BLaER1 (cell line): ENCODE measurements around the gene SCAMP3.
"Not testable (repeated sequence)": the region's sequence is repeated elsewhere in the genome, so short reads cannot be mapped to it uniquely, and the experiment has no call there.

Experiments
- H3K27ac ChIP-seq: shearing (Covaris generic); formaldehyde crosslinking; 2 replicates; pipeline ENCODE4 v1.8.1; 2022
- H3K27me3 ChIP-seq: shearing (Covaris generic); formaldehyde crosslinking; 2 replicates; pipeline ENCODE4 v1.8.1; 2022
- H3K36me3 ChIP-seq: shearing (Covaris generic); formaldehyde crosslinking; 2 replicates; pipeline ENCODE4 v1.8.1; 2022
- H3K4me1 ChIP-seq: shearing (Covaris generic); formaldehyde crosslinking; 2 replicates; pipeline ENCODE4 v1.8.1; 2022
- H3K4me2 ChIP-seq: shearing (Covaris generic); formaldehyde crosslinking; 2 replicates; pipeline ENCODE4 v1.8.1; 2022
- H3K4me3 ChIP-seq: shearing (Covaris generic); formaldehyde crosslinking; 2 replicates; pipeline ENCODE4 v1.8.1; 2022
- H3K9ac ChIP-seq: shearing (Covaris generic); formaldehyde crosslinking; 2 replicates; pipeline ENCODE4 v1.8.1; 2022
- H3K9me3 ChIP-seq: shearing (Covaris generic); formaldehyde crosslinking; 2 replicates; pipeline ENCODE4 v1.8.1; 2022
- H4K20me1 ChIP-seq: shearing (Covaris generic); formaldehyde crosslinking; 2 replicates; pipeline ENCODE4 v1.8.1; 2022
- Cebpa-rat ChIP-seq: shearing (Covaris generic); IDR thresholded peaks from 2 replicates; pipeline ENCODE4 v1.8.1; 2022

Gene SCAMP3

DNA sequence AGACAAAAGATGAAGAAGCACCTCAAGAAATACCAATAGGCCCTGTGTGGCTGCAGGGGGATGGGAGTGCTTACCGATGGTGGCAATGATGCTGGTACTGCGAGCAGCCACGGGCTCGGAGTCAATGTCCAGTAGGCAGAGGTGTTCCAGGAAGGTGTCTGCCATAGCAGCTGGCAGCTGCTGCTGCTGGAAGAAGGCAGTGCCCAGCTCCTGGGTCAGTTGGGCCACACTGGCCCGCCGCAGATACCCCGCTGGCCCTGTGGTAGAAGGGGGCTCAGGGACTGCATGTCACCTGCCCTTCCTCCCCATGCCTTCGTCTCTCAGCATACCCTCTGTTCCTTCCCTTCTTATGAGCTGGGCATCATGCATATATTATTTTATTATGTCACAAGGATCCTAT, 37.9 kb upstream of the SCAMP3 start:
- no peak for TF ChIP-seq Cebpa-rat
- Histone ChIP-seq H3K27me3 (peaks cover 11% of the 10 kb centered on the region), H3K36me3 (no peaks in the 10 kb centered on the region), H3K4me2 (no peak overlapping the region), H3K9ac (no peak overlapping the region), H3K27ac (no peak overlapping the region), H3K4me3 (no peak overlapping the region), H3K4me1 (peaks cover 14% of the 10 kb centered on the region; the same call in 1 of the 2 replicates), H3K9me3 (no peaks in the 10 kb centered on the region), H4K20me1 (no peaks in the 10 kb centered on the region)

DNA sequence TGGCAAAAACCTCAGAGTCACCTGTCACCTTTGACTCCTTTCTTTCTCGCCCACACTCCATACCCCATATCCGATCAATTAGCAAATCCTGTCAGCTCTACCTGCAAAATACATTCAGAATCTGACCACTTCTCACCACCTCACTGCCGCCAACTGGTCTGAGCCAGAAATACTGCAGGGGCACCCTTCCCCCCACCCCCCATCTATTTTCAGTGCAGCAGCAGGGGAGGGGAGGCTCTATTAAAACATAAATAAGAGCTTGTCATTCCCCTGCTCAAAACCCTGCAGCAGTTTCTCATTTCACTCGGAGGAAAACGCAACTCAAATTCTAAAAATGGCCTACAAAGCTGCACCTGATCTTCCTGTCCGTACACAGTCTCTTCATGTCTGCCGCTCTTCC, 35.2 kb upstream of the SCAMP3 start:
- no peaks in the 10 kb centered on the region for H3K9me3 ChIP-seq
- no peak for TF ChIP-seq Cebpa-rat
- no peaks in the 10 kb centered on the region for H3K36me3 ChIP-seq
- H4K20me1 ChIP-seq, result no peaks in the 10 kb centered on the region
- H3K27ac ChIP-seq, result no peak overlapping the region
- peaks cover 10% of the 10 kb centered on the region; the same call in 1 of the 2 replicates for H3K4me1 ChIP-seq
- H3K4me3 ChIP-seq, result no peak overlapping the region
- no peak overlapping the region for H3K4me2 ChIP-seq
- H3K27me3 ChIP-seq, result peaks cover 26% of the 10 kb centered on the region
- H3K9ac ChIP-seq, result no peak overlapping the region

- H3K9me3 ChIP-seq, result no peaks in the 10 kb centered on the region
- no peaks in the 10 kb centered on the region for H3K36me3 ChIP-seq
- H3K4me3 ChIP-seq, result no peak overlapping the region
- no peak overlapping the region for H3K4me2 ChIP-seq
- no peak overlapping the region for H3K27ac ChIP-seq
- no peak overlapping the region for H3K9ac ChIP-seq
- H3K4me1 ChIP-seq, result 0 out of 2 replicates have a peak, but pooled peaks cover 7% of the 10 kb centered on the region
- TF ChIP-seq Cebpa-rat, result no peak
- no peaks in the 10 kb centered on the region for H4K20me1 ChIP-seq
- peaks cover 26% of the 10 kb centered on the region for H3K27me3 ChIP-seq
Observed at GRCh38 chr1:155296661-155297060, 34.5 kb upstream of the SCAMP3 start.

GRCh38 chr1:155295942-155296267, 33.7 kb upstream of the SCAMP3 start:
- Histone ChIP-seq H3K36me3 (no peaks in the 10 kb centered on the region), H3K27ac (no peak overlapping the region), H3K4me2 (no peak overlapping the region), H3K4me1 (0 out of 2 replicates have a peak, but pooled peaks cover 7% of the 10 kb centered on the region), H3K9ac (no peak overlapping the region), H4K20me1 (no peaks in the 10 kb centered on the region), H3K9me3 (no peaks in the 10 kb centered on the region), H3K4me3 (no peak overlapping the region), H3K27me3 (peaks cover 26% of the 10 kb centered on the region)
- no peak for TF ChIP-seq Cebpa-rat

GRCh38 chr1:155295183-155295941, 33.2 kb upstream of the SCAMP3 start:
- no peak for TF ChIP-seq Cebpa-rat

DNA sequence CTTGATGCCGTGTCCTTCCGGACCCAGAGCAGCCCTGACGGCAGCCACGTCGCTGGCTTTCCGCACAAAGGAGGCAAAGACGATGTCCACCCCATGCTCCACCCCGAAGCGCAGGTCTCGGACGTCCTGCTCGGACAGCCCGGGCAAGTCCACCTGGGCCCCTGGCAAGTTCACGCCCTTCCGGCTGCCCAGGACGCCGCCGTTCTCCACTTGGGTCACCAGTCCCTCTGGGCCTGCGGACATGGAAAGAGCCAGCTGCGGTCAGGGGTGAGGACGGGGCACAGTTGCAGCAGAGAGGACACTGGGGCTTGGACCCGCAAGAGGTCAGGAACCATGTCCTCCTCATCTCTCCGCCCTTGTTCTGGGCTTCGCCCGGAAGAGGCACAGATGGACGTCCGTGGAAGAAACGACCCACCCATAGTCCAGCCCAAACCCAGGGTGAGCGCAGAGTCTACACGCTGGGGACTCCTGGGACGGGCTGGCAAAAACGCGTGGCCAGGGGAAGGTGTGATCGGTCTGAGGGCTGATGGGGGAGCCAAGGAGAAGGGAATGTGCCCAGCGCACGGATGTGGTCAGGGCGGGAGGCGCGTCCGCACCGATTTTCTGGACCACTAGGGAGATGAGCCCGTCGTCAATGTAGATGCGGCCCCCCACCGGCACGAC, 32.5 kb upstream of the SCAMP3 start:
- Histone ChIP-seq H4K20me1 (no peaks in the 10 kb centered on the region), H3K9ac (no peak overlapping the region), H3K9me3 (no peaks in the 10 kb centered on the region), H3K27ac (no peak overlapping the region), H3K4me1 (0 out of 2 replicates have a peak, but pooled peaks cover 7% of the 10 kb centered on the region), H3K4me3 (no peak overlapping the region), H3K36me3 (no peaks in the 10 kb centered on the region), H3K27me3 (peaks cover 26% of the 10 kb centered on the region), H3K4me2 (no peak overlapping the region)
- no peak for TF ChIP-seq Cebpa-rat

More at GRCh38 chr1:155295183-155295941, 33.2 kb upstream of the SCAMP3 start:
- Histone ChIP-seq H3K27me3 (peaks cover 26% of the 10 kb centered on the region), H3K9ac (no peak overlapping the region), H3K36me3 (no peaks in the 10 kb centered on the region), H3K4me2 (no peak overlapping the region), H3K9me3 (no peaks in the 10 kb centered on the region), H4K20me1 (no peaks in the 10 kb centered on the region), H3K4me1 (0 out of 2 replicates have a peak, but pooled peaks cover 7% of the 10 kb centered on the region), H3K27ac (no peak overlapping the region), H3K4me3 (no peak overlapping the region)

DNA sequence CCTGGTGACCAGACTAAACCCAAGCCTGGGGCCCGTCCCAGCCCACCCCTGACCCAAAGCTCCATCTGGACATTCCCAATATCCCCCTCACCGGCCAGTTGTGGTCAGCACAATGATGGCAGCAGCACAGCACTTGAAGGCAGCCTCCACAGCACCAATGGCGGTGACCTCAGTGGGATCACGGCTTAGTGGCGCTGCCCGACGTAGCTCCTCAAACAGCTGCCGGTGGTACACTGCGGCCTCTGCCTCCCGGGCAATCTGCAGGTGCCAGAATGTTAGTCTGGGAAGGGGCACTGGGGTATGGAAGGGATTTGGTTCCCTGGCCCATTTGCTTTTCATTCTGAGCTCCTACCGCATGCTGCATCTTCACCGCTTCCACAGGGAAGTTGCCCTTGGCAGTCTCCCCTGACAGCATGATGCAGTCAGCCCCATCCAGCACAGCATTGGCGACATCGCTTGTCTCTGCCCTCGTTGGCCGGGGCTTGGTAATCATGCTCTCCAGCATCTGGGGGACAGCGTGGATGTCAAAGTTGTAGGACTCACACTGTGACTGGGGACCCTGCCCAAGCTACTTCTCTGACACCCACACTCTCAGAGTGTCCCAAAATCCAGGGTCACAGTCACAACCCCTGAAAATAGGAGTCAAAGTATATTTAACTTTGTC, 31.1 kb upstream of the SCAMP3 start:
- Histone ChIP-seq H3K9ac (no peak overlapping the region), H3K4me2 (no peak overlapping the region), H3K9me3 (no peaks in the 10 kb centered on the region), H3K36me3 (no peaks in the 10 kb centered on the region), H3K4me3 (no peak overlapping the region), H3K4me1 (0 out of 2 replicates have a peak, but pooled peaks cover 7% of the 10 kb centered on the region), H3K27me3 (peaks cover 26% of the 10 kb centered on the region), H3K27ac (no peak overlapping the region), H4K20me1 (no peaks in the 10 kb centered on the region)
- TF ChIP-seq Cebpa-rat, result no peak

DNA sequence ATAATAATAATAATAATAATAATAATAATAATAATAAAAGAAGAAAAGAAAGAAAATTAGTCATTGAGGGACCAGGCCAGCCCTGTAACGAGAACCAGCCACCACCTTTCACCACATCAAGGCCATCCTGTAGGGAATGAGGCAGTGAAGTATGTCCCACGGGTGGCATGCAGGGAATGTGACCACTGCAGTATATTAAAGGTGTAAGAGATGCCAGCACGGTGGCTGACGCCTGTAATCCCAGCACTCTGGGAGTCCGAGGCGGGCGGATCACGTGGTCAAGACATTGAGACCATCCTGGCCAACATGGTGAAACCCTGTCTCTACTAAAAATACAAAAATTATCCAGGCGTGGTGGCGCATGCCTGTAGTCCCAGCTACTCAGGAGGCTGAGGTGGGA, 28.8 kb upstream of the SCAMP3 start:
- not testable (repeated sequence) for H3K36me3 ChIP-seq, H3K4me2 ChIP-seq, H3K4me1 ChIP-seq, H3K27ac ChIP-seq, H3K9me3 ChIP-seq, H3K4me3 ChIP-seq, H3K9ac ChIP-seq, H4K20me1 ChIP-seq
- peaks cover 24% of the 10 kb centered on the region for H3K27me3 ChIP-seq

DNA sequence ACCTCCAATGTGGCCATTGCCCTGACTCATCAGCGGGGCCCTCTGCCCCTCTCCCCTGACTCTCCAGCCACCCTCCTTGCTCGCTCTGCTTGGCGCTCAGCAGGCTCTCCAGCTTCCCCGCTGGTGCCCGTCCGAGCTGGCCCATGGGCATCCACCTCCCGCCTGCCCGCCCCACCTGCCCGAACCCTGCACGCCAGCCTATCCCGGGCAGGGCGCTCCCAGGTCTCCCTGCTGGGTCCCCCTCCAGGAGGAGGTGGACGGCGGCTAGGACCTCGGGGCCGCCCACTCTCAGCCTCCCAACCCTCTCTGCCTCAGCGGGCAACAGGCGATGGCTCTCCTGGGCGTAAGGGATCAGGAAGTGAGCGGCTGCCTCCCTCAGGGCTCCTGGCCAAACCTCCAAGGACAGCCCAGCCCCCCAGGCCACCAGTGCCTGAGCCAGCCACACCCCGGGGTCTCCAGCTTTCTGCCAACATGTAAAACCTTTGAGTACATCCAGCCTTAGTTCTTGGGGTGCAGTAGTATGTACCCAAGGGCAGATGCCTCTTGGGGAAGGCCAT, 25.9 kb upstream of the SCAMP3 start:
- H3K27ac ChIP-seq, result no peak overlapping the region
- no peaks in the 10 kb centered on the region for H3K27me3 ChIP-seq
- no peak for TF ChIP-seq Cebpa-rat

GRCh38 chr1:155286544-155286943, 24.4 kb upstream of the SCAMP3 start:
- Histone ChIP-seq H3K4me1 (no peaks in the 10 kb centered on the region), H3K27ac (no peak overlapping the region), H3K9me3 (no peaks in the 10 kb centered on the region), H3K36me3 (peaks cover 4% of the 10 kb centered on the region; the same call in 1 of the 2 replicates), H3K27me3 (no peaks in the 10 kb centered on the region), H4K20me1 (no peaks in the 10 kb centered on the region), H3K4me3 (no peak overlapping the region), H3K9ac (no peak overlapping the region), H3K4me2 (no peak overlapping the region)
- TF ChIP-seq Cebpa-rat, result no peak

More for the DNA sequence above, 25.9 kb upstream of the SCAMP3 start:
- Histone ChIP-seq H3K4me3 (no peak overlapping the region), H4K20me1 (no peaks in the 10 kb centered on the region), H3K9ac (no peak overlapping the region), H3K9me3 (no peaks in the 10 kb centered on the region), H3K4me1 (no peaks in the 10 kb centered on the region), H3K36me3 (peaks cover 4% of the 10 kb centered on the region; the same call in 1 of the 2 replicates), H3K4me2 (no peak overlapping the region)
